T-helper 1 cell treated with Interleukin-12 subunit alpha and Interleukin-12 subunit beta and Interleukin-4 antibody, amounts not matched to agents 30 μg/mL and 1 μg/mL, for 36 hours (primary cell): Measurements from ENCODE around the gene BBS9.
"Not testable (repeated sequence)": the region's sequence is repeated elsewhere in the genome, so short reads cannot be mapped to it uniquely, and the experiment has no call there.

Experiments used
- H3K27ac Mint-ChIP-seq: one replicate; pipeline ENCODE4 v1.8.0; 2021; ENCODE audit warnings: mild to moderate bottlenecking, mixed read lengths
- H3K27me3 Mint-ChIP-seq: one replicate; pipeline ENCODE4 v1.8.0; 2021; ENCODE audit warnings: low read depth, mixed read lengths
- H3K36me3 Mint-ChIP-seq: one replicate; pipeline ENCODE4 v1.8.0; 2021; ENCODE audit warnings: low read depth, mixed read lengths
- H3K4me1 Mint-ChIP-seq: one replicate; pipeline ENCODE4 v1.8.0; 2021; ENCODE audit warnings: low read depth, mixed read lengths
- H3K4me3 Mint-ChIP-seq: one replicate; pipeline ENCODE4 v1.8.0; 2021; ENCODE audit warnings: mild to moderate bottlenecking, moderate library complexity, mixed read lengths
- H3K9me3 Mint-ChIP-seq: one replicate; pipeline ENCODE4 v1.8.0; 2021; ENCODE audit warnings: mixed read lengths

The BBS9 gene

GRCh38 chr7:33303978-33304557 lies 174.7 kb downstream of the BBS9 start:
- H3K27me3 Mint-ChIP-seq, H3K4me3 Mint-ChIP-seq, H3K4me1 Mint-ChIP-seq, H3K36me3 Mint-ChIP-seq, H3K27ac Mint-ChIP-seq: not testable (repeated sequence)
- H3K9me3 Mint-ChIP-seq: peaks cover 30% of the 10 kb centered on the region

- H3K4me3 Mint-ChIP-seq: no peak overlapping the region
- H3K27me3 Mint-ChIP-seq: no peaks in the 10 kb centered on the region
- peaks cover 10% of the 10 kb centered on the region for H3K9me3 Mint-ChIP-seq
- no peak overlapping the region for H3K27ac Mint-ChIP-seq
- H3K4me1 Mint-ChIP-seq: no peaks in the 10 kb centered on the region
- H3K36me3 Mint-ChIP-seq: no peaks in the 10 kb centered on the region
Observed at GRCh38 chr7:33307205-33307604, 177.8 kb downstream of the BBS9 start.

GRCh38 chr7:33310546-33310945 lies 181.2 kb downstream of the BBS9 start:
- no peak overlapping the region for H3K4me3 Mint-ChIP-seq
- no peaks in the 10 kb centered on the region for H3K4me1 Mint-ChIP-seq
- H3K36me3 Mint-ChIP-seq: no peaks in the 10 kb centered on the region
- no peaks in the 10 kb centered on the region for H3K9me3 Mint-ChIP-seq
- H3K27me3 Mint-ChIP-seq: no peaks in the 10 kb centered on the region
- no peak overlapping the region for H3K27ac Mint-ChIP-seq

- Mint-ChIP-seq H3K9me3 (peaks cover 6% of the 10 kb centered on the region), H3K27ac (no peak overlapping the region), H3K4me1 (no peaks in the 10 kb centered on the region), H3K36me3 (no peaks in the 10 kb centered on the region), H3K27me3 (no peaks in the 10 kb centered on the region), H3K4me3 (no peak overlapping the region)
Observed at GRCh38 chr7:33325754-33326484, 196.6 kb downstream of the BBS9 start.

- Mint-ChIP-seq H3K27me3 (no peaks in the 10 kb centered on the region), H3K36me3 (no peaks in the 10 kb centered on the region), H3K9me3 (peaks cover 4% of the 10 kb centered on the region), H3K4me3 (no peak overlapping the region), H3K27ac (no peak overlapping the region), H3K4me1 (no peaks in the 10 kb centered on the region)
Observed at GRCh38 chr7:33326485-33326848, 197.1 kb downstream of the BBS9 start.

- Mint-ChIP-seq H3K9me3 (peaks cover 4% of the 10 kb centered on the region), H3K27ac (no peak overlapping the region), H3K4me1 (no peaks in the 10 kb centered on the region), H3K27me3 (no peaks in the 10 kb centered on the region), H3K36me3 (no peaks in the 10 kb centered on the region), H3K4me3 (no peak overlapping the region)
Observed at GRCh38 chr7:33327427-33327826, 198.1 kb downstream of the BBS9 start.

- Mint-ChIP-seq H3K4me3 (no peak overlapping the region), H3K27ac (no peak overlapping the region), H3K27me3 (no peaks in the 10 kb centered on the region), H3K9me3 (no peaks in the 10 kb centered on the region), H3K36me3 (no peaks in the 10 kb centered on the region), H3K4me1 (no peaks in the 10 kb centered on the region)
Observed at GRCh38 chr7:33334349-33334748, 205.0 kb downstream of the BBS9 start.

- no peak overlapping the region for H3K4me3 Mint-ChIP-seq
- H3K9me3 Mint-ChIP-seq: no peaks in the 10 kb centered on the region
- no peaks in the 10 kb centered on the region for H3K27me3 Mint-ChIP-seq
- no peaks in the 10 kb centered on the region for H3K4me1 Mint-ChIP-seq
- no peaks in the 10 kb centered on the region for H3K36me3 Mint-ChIP-seq
- no peak overlapping the region for H3K27ac Mint-ChIP-seq
Observed at GRCh38 chr7:33336820-33337219, 207.5 kb downstream of the BBS9 start.

- no peaks in the 10 kb centered on the region for H3K36me3 Mint-ChIP-seq
- H3K4me1 Mint-ChIP-seq: no peaks in the 10 kb centered on the region
- no peaks in the 10 kb centered on the region for H3K9me3 Mint-ChIP-seq
- H3K4me3 Mint-ChIP-seq: no peak overlapping the region
- H3K27me3 Mint-ChIP-seq: no peaks in the 10 kb centered on the region
- no peak overlapping the region for H3K27ac Mint-ChIP-seq
Observed at GRCh38 chr7:33339074-33339790, 209.9 kb downstream of the BBS9 start.

GRCh38 chr7:33346055-33346454 lies 216.7 kb downstream of the BBS9 start:
- Mint-ChIP-seq H3K4me1 (no peaks in the 10 kb centered on the region), H3K27me3 (no peaks in the 10 kb centered on the region), H3K4me3 (no peak overlapping the region), H3K36me3 (no peaks in the 10 kb centered on the region), H3K27ac (no peak overlapping the region), H3K9me3 (no peaks in the 10 kb centered on the region)

GRCh38 chr7:33350577-33350976 lies 221.2 kb downstream of the BBS9 start:
- no peaks in the 10 kb centered on the region for H3K27me3 Mint-ChIP-seq
- no peak overlapping the region for H3K4me3 Mint-ChIP-seq
- no peaks in the 10 kb centered on the region for H3K36me3 Mint-ChIP-seq
- H3K9me3 Mint-ChIP-seq: no peaks in the 10 kb centered on the region
- H3K27ac Mint-ChIP-seq: no peak overlapping the region
- H3K4me1 Mint-ChIP-seq: no peaks in the 10 kb centered on the region

- no peaks in the 10 kb centered on the region for H3K4me1 Mint-ChIP-seq
- H3K27ac Mint-ChIP-seq: no peak overlapping the region
- H3K27me3 Mint-ChIP-seq: no peaks in the 10 kb centered on the region
- H3K36me3 Mint-ChIP-seq: no peaks in the 10 kb centered on the region
- no peaks in the 10 kb centered on the region for H3K9me3 Mint-ChIP-seq
- H3K4me3 Mint-ChIP-seq: no peak overlapping the region
Observed at GRCh38 chr7:33351709-33352108, 222.3 kb downstream of the BBS9 start.

- Mint-ChIP-seq H3K9me3 (no peaks in the 10 kb centered on the region), H3K27ac (no peak overlapping the region), H3K4me3 (no peak overlapping the region), H3K4me1 (no peaks in the 10 kb centered on the region), H3K36me3 (no peaks in the 10 kb centered on the region), H3K27me3 (no peaks in the 10 kb centered on the region)
Observed at GRCh38 chr7:33354201-33354600, 224.8 kb downstream of the BBS9 start.

- Mint-ChIP-seq H3K27ac (no peak overlapping the region), H3K9me3 (no peaks in the 10 kb centered on the region), H3K4me3 (no peak overlapping the region), H3K36me3 (no peaks in the 10 kb centered on the region), H3K27me3 (no peaks in the 10 kb centered on the region), H3K4me1 (no peaks in the 10 kb centered on the region)
Observed at GRCh38 chr7:33355386-33355785, 226.0 kb downstream of the BBS9 start.

GRCh38 chr7:33356336-33356735 lies 227.0 kb downstream of the BBS9 start:
- no peak overlapping the region for H3K27ac Mint-ChIP-seq
- H3K4me1 Mint-ChIP-seq: no peaks in the 10 kb centered on the region
- no peak overlapping the region for H3K4me3 Mint-ChIP-seq
- H3K27me3 Mint-ChIP-seq: no peaks in the 10 kb centered on the region
- H3K36me3 Mint-ChIP-seq: no peaks in the 10 kb centered on the region
- H3K9me3 Mint-ChIP-seq: no peaks in the 10 kb centered on the region
